ENCODE data around the gene GRIA1. TPM values are rescaled to one million over a fixed set of nuclear protein-coding genes. Genes with fewer than 3 reads are reported as not detected.

The GRIA1 gene
- total and polyA plus RNA-seq, 2 of the 13 experiments (the other 11 are each of a cell fraction or from before 2014, with no cell fraction given), result not detected

GRCh38 chr5:153824909-153825308 lies 334.4 kb downstream of the GRIA1 start:
- Histone ChIP-seq H3K4me2 (ENCODE audit: low read depth, low read length) (no peak overlapping the region), H4K20me1 (ENCODE audit: insufficient read depth, low read length) (no peaks in the 10 kb centered on the region), H3K27ac (ENCODE audit: extremely low read length, insufficient read depth, low read length) (no peak overlapping the region), H3K79me2 (ENCODE audit: insufficient read depth, low read length) (no peaks in the 10 kb centered on the region), H3K36me3 (replicated peaks in 1 of 2; ENCODE audit: control insufficient read depth in 1 of 2, insufficient read depth in 2 of 2, low read length in 2 of 2) (no peaks in the 10 kb centered on the region), H3K9me3 (ENCODE audit: low read length) (no peaks in the 10 kb centered on the region), H3K9ac (ENCODE audit: insufficient read depth, low read depth, low read length) (no peak overlapping the region), H3K4me3 (replicated peaks in 1 of 3; ENCODE audit: insufficient read depth in 1 of 3, low read depth in 2 of 3, low read length in 3 of 3) (no peak overlapping the region), H3K4me1 (ENCODE audit: insufficient read depth, low read length) (no peaks in the 10 kb centered on the region), H3K27me3 (ENCODE audit: control insufficient read depth in 1 of 2, insufficient read depth in 2 of 2, low read length in 2 of 2) (peaks cover 0 to 1% of the 10 kb centered on the region in 2 experiments; a peak in 1 of 5 replicates), H2AFZ (ENCODE audit: low read length) (no peak overlapping the region)
- FAIRE-seq (no peak), ATAC-seq (no peak), DNase-seq (ENCODE audit: low spot score) (no peak)
- in situ Hi-C loops (cut with HindIII; ENCODE audit: extremely low pct_ligation_motif_present, low pct_unique_long_range_greater_than_20kb) (no loop called here), intact Hi-C loops (cut with micrococcal nuclease; ENCODE audit: unreplicated experiment) (no loop called here)
- WGBS (ENCODE audit: low lambda C conversion rate), result 8% methylated on average over 6 of the region's 6 CpGs
- TF ChIP-seq FOXJ3 (CRISPR knock-in tag; IDR thresholded peaks at IDR 0.05; ENCODE audit: borderline replicate concordance) (no peak), ARNTL (CRISPR knock-in tag; IDR thresholded peaks at IDR 0.05) (no peak), ADNP (CRISPR knock-in tag; IDR thresholded peaks at IDR 0.05) (no peak), RARA (CRISPR knock-in tag; IDR thresholded peaks at IDR 0.05) (no peak), FLYWCH1 (CRISPR knock-in tag; IDR thresholded peaks at IDR 0.05) (no peak), ZNF609 (CRISPR knock-in tag; IDR thresholded peaks at IDR 0.05; ENCODE audit: borderline replicate concordance) (no peak), AHR (CRISPR knock-in tag; IDR thresholded peaks at IDR 0.05) (no peak), ZNF343 (CRISPR knock-in tag; IDR thresholded peaks at IDR 0.05) (no peak), MNT (IDR thresholded peaks at IDR 0.05) (no peak), ZZZ3 (CRISPR knock-in tag; IDR thresholded peaks at IDR 0.05; ENCODE audit: borderline replicate concordance) (no peak), TEAD3 (CRISPR knock-in tag; optimal IDR thresholded peaks at IDR 0.05; ENCODE audit: borderline replicate concordance) (no peak), ZNF558 (CRISPR knock-in tag; IDR thresholded peaks at IDR 0.05; ENCODE audit: borderline replicate concordance) (no peak), ZNF136 (CRISPR knock-in tag; IDR thresholded peaks at IDR 0.05; ENCODE audit: low read depth) (no peak), HMGA1 (CRISPR knock-in tag; conservative IDR thresholded peaks at IDR 0.05) (no peak), RBFOX2 (IDR thresholded peaks at IDR 0.05; ENCODE audit: low read depth, low read length) (no peak)
- POLR2A ChIA-PET, result no interaction called here
- no TSS peak for BruUV-seq (replicated peaks)
- CTCF ChIA-PET (ENCODE audit: low intra/inter-chr PET ratio, low total read pairs), result no interaction called here
